ENCODE data around the gene SUSD4.

The SUSD4 gene

GRCh38 chr1:223225061-223225460 lies 138.9 kb downstream of the SUSD4 start:
- no peaks in the 10 kb centered on the region for H3K4me1 Mint-ChIP-seq
- TF ChIP-seq CTCF (IDR thresholded peaks at IDR 0.05; ENCODE audit: unreplicated experiment in 3 of 3) = no peak
- H3K27me3 Mint-ChIP-seq (ENCODE audit: low read depth) = peaks cover 39% of the 10 kb centered on the region
- H3K9me3 Mint-ChIP-seq = peaks cover 2% of the 10 kb centered on the region
- no peak overlapping the region for H3K27ac Mint-ChIP-seq
- H3K36me3 Mint-ChIP-seq (ENCODE audit: low read depth) = no peaks in the 10 kb centered on the region
- H3K4me3 Mint-ChIP-seq = no peak overlapping the region

GRCh38 chr1:223224465-223224864 lies 139.5 kb downstream of the SUSD4 start:
- Mint-ChIP-seq H3K4me3 (no peak overlapping the region), H3K27me3 (ENCODE audit: low read depth) (peaks cover 40% of the 10 kb centered on the region), H3K27ac (no peak overlapping the region), H3K4me1 (no peaks in the 10 kb centered on the region), H3K36me3 (ENCODE audit: low read depth) (no peaks in the 10 kb centered on the region), H3K9me3 (peaks cover 8% of the 10 kb centered on the region)
- no peak for TF ChIP-seq CTCF (IDR thresholded peaks at IDR 0.05; ENCODE audit: unreplicated experiment in 3 of 3)

- H3K4me1 Mint-ChIP-seq = no peaks in the 10 kb centered on the region
- no peak for TF ChIP-seq CTCF (IDR thresholded peaks at IDR 0.05; ENCODE audit: unreplicated experiment in 3 of 3)
- peaks cover 4% of the 10 kb centered on the region for H3K36me3 Mint-ChIP-seq (ENCODE audit: low read depth)
- peaks cover 12% of the 10 kb centered on the region for H3K9me3 Mint-ChIP-seq
- peaks cover 40% of the 10 kb centered on the region for H3K27me3 Mint-ChIP-seq (ENCODE audit: low read depth)
- no peak overlapping the region for H3K27ac Mint-ChIP-seq
- H3K4me3 Mint-ChIP-seq = no peak overlapping the region
Observed at GRCh38 chr1:223223091-223223995, 140.6 kb downstream of the SUSD4 start.

GRCh38 chr1:223222377-223222776 lies 141.6 kb downstream of the SUSD4 start:
- Mint-ChIP-seq H3K9me3 (peaks cover 17% of the 10 kb centered on the region), H3K4me3 (no peak overlapping the region), H3K27ac (no peak overlapping the region), H3K4me1 (no peaks in the 10 kb centered on the region), H3K27me3 (ENCODE audit: low read depth) (peaks cover 30% of the 10 kb centered on the region), H3K36me3 (ENCODE audit: low read depth) (peaks cover 7% of the 10 kb centered on the region)
- TF ChIP-seq CTCF (IDR thresholded peaks at IDR 0.05; ENCODE audit: unreplicated experiment in 3 of 3) = no peak

GRCh38 chr1:223221686-223222085 lies 142.3 kb downstream of the SUSD4 start:
- no peaks in the 10 kb centered on the region for H3K4me1 Mint-ChIP-seq
- no peak for TF ChIP-seq CTCF (IDR thresholded peaks at IDR 0.05; ENCODE audit: unreplicated experiment in 3 of 3)
- peaks cover 17% of the 10 kb centered on the region for H3K9me3 Mint-ChIP-seq
- peaks cover 7% of the 10 kb centered on the region for H3K36me3 Mint-ChIP-seq (ENCODE audit: low read depth)
- H3K4me3 Mint-ChIP-seq = no peak overlapping the region
- no peak overlapping the region for H3K27ac Mint-ChIP-seq
- peaks cover 23% of the 10 kb centered on the region for H3K27me3 Mint-ChIP-seq (ENCODE audit: low read depth)
